MCF 10A (cell line): ENCODE results near the gene CCDC88C. TPM values are rescaled to one million over a fixed set of nuclear protein-coding genes. Genes with fewer than 3 reads are reported as not detected.

Experiments
- BruUV-seq: library from RNA; stranded (reverse); fragments of 400-500 nt; replicated peaks from 2 replicates; lab custom pipeline; 2021; lab: Mats Ljungman, UMichigan
- CTCF ChIA-PET: fragments of 300-600 bp; sonication (Branson Sonifier 250); formaldehyde crosslinking; extraction: SDS; loops from one replicate; lab custom pipeline; 2021; ENCODE audit warnings: antibody characterized with exemption, inconsistent platforms; lab: Yijun Ruan, JAX
- POLR2A ChIA-PET: fragments of 300-600, 350-650 bp; sonication (Branson Sonifier 250); formaldehyde crosslinking; extraction: SDS; loops from one replicate; lab custom pipeline; 2020; ENCODE audit warnings: antibody characterized with exemption, inconsistent platforms; lab: Yijun Ruan, JAX
- DNase-seq: peaks from one replicate; pipeline ENCODE4 v3.0.0-alpha.2; 2018; ENCODE audit not compliant: unreplicated experiment
- H3K27ac Mint-ChIP-seq: one replicate; pipeline ENCODE4 v1.8.0; 2022; ENCODE audit warnings: mild to moderate bottlenecking, low read depth, mixed read lengths; ENCODE audit not compliant: unreplicated experiment
- H3K27me3 Mint-ChIP-seq: one replicate; pipeline ENCODE4 v1.8.0; 2022; ENCODE audit warnings: mixed read lengths; ENCODE audit not compliant: insufficient read depth, unreplicated experiment
- H3K36me3 Mint-ChIP-seq: one replicate; pipeline ENCODE4 v1.8.0; 2022; ENCODE audit warnings: mild to moderate bottlenecking, moderate library complexity, mixed read lengths; ENCODE audit not compliant: insufficient read depth, unreplicated experiment
- H3K4me1 Mint-ChIP-seq: one replicate; pipeline ENCODE4 v1.8.0; 2022; ENCODE audit warnings: mixed read lengths; ENCODE audit not compliant: insufficient read depth, unreplicated experiment
- H3K4me3 Mint-ChIP-seq: one replicate; pipeline ENCODE4 v1.8.0; 2022; ENCODE audit warnings: mild to moderate bottlenecking, moderate library complexity, mixed read lengths; ENCODE audit not compliant: unreplicated experiment
- H3K9me3 Mint-ChIP-seq: one replicate; pipeline ENCODE4 v1.8.0; 2022; ENCODE audit warnings: mixed read lengths; ENCODE audit not compliant: unreplicated experiment
- CTCF ChIP-seq: fragments of 200-600 bp; IDR thresholded peaks from one replicate; pipeline ENCODE4 v1.8.0; 2022; ENCODE audit warnings: antibody characterized with exemption, mild to moderate bottlenecking; ENCODE audit not compliant: unreplicated experiment
- intact Hi-C: fragments of 100-400 bp; cut with micrococcal nuclease; formaldehyde crosslinking; loops from 2 replicates; pipeline ENCODE4 v1.14.1; 2022
- total RNA-seq: library from RNA; stranded (reverse); gene quantifications from 2 replicates; pipeline ENCODE4 v1.2.3, GENCODE V29; 2022

Gene CCDC88C
- total RNA-seq, 1 experiment from 2014 or later = 19.7 TPM

- POLR2A ChIA-PET = no interaction called here
- Mint-ChIP-seq H3K4me3 (no peak overlapping the region), H3K9me3 (peaks cover 8% of the 10 kb centered on the region), H3K27ac (no peak overlapping the region), H3K27me3 (no peaks in the 10 kb centered on the region), H3K36me3 (no peaks in the 10 kb centered on the region), H3K4me1 (no peaks in the 10 kb centered on the region)
- CTCF ChIA-PET = interaction anchor here (1.8 kb wide), 1 partner anchor 10 kb away, joined by 5 read pairs; no protein-coding TSS in a partner anchor
- intact Hi-C loops = no loop called here
- BruUV-seq = no TSS peak
- no peak for TF ChIP-seq CTCF
- no peak for DNase-seq
Observed at GRCh38 chr14:91241863-91242262, 175.8 kb downstream of the CCDC88C start.

- Mint-ChIP-seq H3K4me1 (no peaks in the 10 kb centered on the region), H3K27me3 (no peaks in the 10 kb centered on the region), H3K36me3 (no peaks in the 10 kb centered on the region), H3K4me3 (no peak overlapping the region), H3K27ac (no peak overlapping the region), H3K9me3 (peaks cover 8% of the 10 kb centered on the region)
- no TSS peak for BruUV-seq
- ChIA-PET POLR2A (no interaction called here), CTCF (interaction anchor here (0.6 to 1.9 kb wide), 2 partner anchors 48 to 85 kb away, joined by 3 to 7 read pairs; no protein-coding TSS in a partner anchor)
- intact Hi-C loops = no loop called here
- DNase-seq = no peak
- TF ChIP-seq CTCF = no peak
Observed at GRCh38 chr14:91238661-91239060, 179.0 kb downstream of the CCDC88C start.

GRCh38 chr14:91238085-91238484 lies 179.5 kb downstream of the CCDC88C start:
- Mint-ChIP-seq H3K36me3 (no peaks in the 10 kb centered on the region), H3K27ac (no peak overlapping the region), H3K4me3 (no peak overlapping the region), H3K27me3 (no peaks in the 10 kb centered on the region), H3K9me3 (peaks cover 8% of the 10 kb centered on the region), H3K4me1 (no peaks in the 10 kb centered on the region)
- CTCF ChIA-PET = interaction anchor here (1.9 kb wide), 1 partner anchor 48 kb away, joined by 7 read pairs; no protein-coding TSS in a partner anchor
- intact Hi-C loops = no loop called here
- POLR2A ChIA-PET = no interaction called here
- DNase-seq = no peak
- no peak for TF ChIP-seq CTCF
- BruUV-seq = no TSS peak

- Mint-ChIP-seq H3K27ac (no peak overlapping the region), H3K4me1 (no peaks in the 10 kb centered on the region), H3K27me3 (no peaks in the 10 kb centered on the region), H3K36me3 (no peaks in the 10 kb centered on the region), H3K4me3 (no peak overlapping the region), H3K9me3 (peaks cover 8% of the 10 kb centered on the region)
- DNase-seq = no peak
- no peak for TF ChIP-seq CTCF
- no TSS peak for BruUV-seq
- CTCF ChIA-PET = no interaction called here
- intact Hi-C loops = no loop called here
- POLR2A ChIA-PET = no interaction called here
Observed at GRCh38 chr14:91237219-91237618, 180.4 kb downstream of the CCDC88C start.
